Activated CD8-positive, alpha-beta T cell treated with anti-CD3 and anti-CD28 coated beads for 36 hours (primary cell): ENCODE measurements around the gene LHX8. TPM values are rescaled to one million over a fixed set of nuclear protein-coding genes. Genes with fewer than 3 reads are reported as not detected.

Experiments used
- ATAC-seq: fragments of 200-7000 bp; cut with Tn5 transposase; one replicate; pipeline ENCODE4 v1.10.0; 2021; ENCODE audit warnings: mild to moderate bottlenecking, moderate library complexity
- CTCF ChIA-PET: fragments of 350-600 bp; sonication (Branson Sonifier 250); formaldehyde crosslinking; loops from one replicate; lab custom pipeline; 2021; ENCODE audit warnings: antibody characterized with exemption; lab: Charles Lee
- POLR2A ChIA-PET: fragments of 350-600 bp; sonication (Branson Sonifier 250); formaldehyde crosslinking; loops from one replicate; lab custom pipeline; 2021; ENCODE audit warnings: antibody characterized with exemption; lab: Charles Lee
- DNase-seq: peaks from one replicate; pipeline ENCODE4 v3.0.0-alpha.2; 2020
- H3K27ac Mint-ChIP-seq: one replicate; pipeline ENCODE4 v1.8.0; 2021; ENCODE audit warnings: mild to moderate bottlenecking, mixed read lengths
- H3K27me3 Mint-ChIP-seq: one replicate; pipeline ENCODE4 v1.8.0; 2021; ENCODE audit warnings: mixed read lengths
- H3K36me3 Mint-ChIP-seq: one replicate; pipeline ENCODE4 v1.8.0; 2021; ENCODE audit warnings: low read depth, mixed read lengths
- H3K4me1 Mint-ChIP-seq: one replicate; pipeline ENCODE4 v1.8.0; 2021; ENCODE audit warnings: low read depth, mixed read lengths
- H3K4me3 Mint-ChIP-seq: one replicate; pipeline ENCODE4 v1.8.0; 2021; ENCODE audit warnings: mild to moderate bottlenecking, moderate library complexity, mixed read lengths
- H3K9me3 Mint-ChIP-seq: one replicate; pipeline ENCODE4 v1.8.0; 2021; ENCODE audit warnings: mixed read lengths
- intact Hi-C: fragments of 100-400 bp; cut with micrococcal nuclease; formaldehyde crosslinking; loops from one replicate; pipeline ENCODE4 v1.10.0; 2022
- total RNA-seq, 2 experiments: library from RNA; stranded (reverse); gene quantifications; one replicate each; pipeline ENCODE4 v1.2.3, GENCODE V29; 2021
- TF ChIP-seq, protein P1 (sequence below): fragments of 200-600 bp; IDR thresholded peaks from one replicate; pipeline ENCODE4 v1.8.0; 2022; ENCODE audit warnings: antibody characterized with exemption, mild to moderate bottlenecking

Gene LHX8
- total RNA-seq, 2 experiments from 2014 or later: not detected

DNA sequence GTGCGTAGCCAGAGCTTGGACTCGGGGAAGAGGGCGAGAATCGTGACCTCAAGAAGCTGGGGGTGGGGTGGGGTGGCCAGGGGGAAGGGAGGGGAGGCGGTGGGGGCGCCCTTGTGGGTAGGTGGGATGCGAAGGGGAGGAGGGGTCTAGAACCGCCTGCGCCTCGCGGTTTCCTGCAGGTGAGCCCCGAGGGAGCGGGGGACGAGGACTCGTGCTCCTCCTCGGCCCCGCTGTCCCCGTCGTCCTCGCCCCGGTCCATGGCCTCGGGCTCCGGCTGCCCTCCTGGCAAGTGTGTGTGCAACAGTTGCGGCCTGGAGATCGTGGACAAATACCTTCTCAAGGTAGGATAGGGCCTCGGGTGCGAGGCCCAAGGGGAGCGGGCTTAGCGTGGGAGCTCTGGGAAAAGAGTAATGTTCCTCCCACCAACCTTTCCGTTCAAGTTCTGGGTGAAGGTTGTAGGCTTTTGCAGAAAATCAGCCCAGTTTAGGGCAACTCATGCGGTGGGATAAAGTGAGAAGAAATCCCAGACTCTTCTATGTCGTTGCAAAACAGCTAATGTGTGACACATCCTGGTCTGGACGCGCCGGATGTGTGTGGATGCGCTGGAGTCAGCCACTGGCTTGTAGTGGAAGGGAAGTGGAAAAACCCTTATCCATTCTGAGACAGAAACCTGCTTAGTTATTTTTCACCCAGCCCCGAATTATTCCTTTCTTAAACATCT lies 2.9 kb downstream of the LHX8 start:
- H3K4me1 Mint-ChIP-seq: peaks cover 11% of the 10 kb centered on the region
- no peak for DNase-seq
- no peak overlapping the region for H3K4me3 Mint-ChIP-seq
- H3K27ac Mint-ChIP-seq: no peak overlapping the region
- H3K36me3 Mint-ChIP-seq: no peaks in the 10 kb centered on the region
- POLR2A ChIA-PET: no interaction called here
- CTCF ChIA-PET: no interaction called here
- H3K9me3 Mint-ChIP-seq: peaks cover 2% of the 10 kb centered on the region
- TF ChIP-seq, protein P1, sequence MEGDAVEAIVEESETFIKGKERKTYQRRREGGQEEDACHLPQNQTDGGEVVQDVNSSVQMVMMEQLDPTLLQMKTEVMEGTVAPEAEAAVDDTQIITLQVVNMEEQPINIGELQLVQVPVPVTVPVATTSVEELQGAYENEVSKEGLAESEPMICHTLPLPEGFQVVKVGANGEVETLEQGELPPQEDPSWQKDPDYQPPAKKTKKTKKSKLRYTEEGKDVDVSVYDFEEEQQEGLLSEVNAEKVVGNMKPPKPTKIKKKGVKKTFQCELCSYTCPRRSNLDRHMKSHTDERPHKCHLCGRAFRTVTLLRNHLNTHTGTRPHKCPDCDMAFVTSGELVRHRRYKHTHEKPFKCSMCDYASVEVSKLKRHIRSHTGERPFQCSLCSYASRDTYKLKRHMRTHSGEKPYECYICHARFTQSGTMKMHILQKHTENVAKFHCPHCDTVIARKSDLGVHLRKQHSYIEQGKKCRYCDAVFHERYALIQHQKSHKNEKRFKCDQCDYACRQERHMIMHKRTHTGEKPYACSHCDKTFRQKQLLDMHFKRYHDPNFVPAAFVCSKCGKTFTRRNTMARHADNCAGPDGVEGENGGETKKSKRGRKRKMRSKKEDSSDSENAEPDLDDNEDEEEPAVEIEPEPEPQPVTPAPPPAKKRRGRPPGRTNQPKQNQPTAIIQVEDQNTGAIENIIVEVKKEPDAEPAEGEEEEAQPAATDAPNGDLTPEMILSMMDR: no peak
- peaks cover 59% of the 10 kb centered on the region for H3K27me3 Mint-ChIP-seq
- ATAC-seq: no peak
- intact Hi-C loops: no loop called here

DNA sequence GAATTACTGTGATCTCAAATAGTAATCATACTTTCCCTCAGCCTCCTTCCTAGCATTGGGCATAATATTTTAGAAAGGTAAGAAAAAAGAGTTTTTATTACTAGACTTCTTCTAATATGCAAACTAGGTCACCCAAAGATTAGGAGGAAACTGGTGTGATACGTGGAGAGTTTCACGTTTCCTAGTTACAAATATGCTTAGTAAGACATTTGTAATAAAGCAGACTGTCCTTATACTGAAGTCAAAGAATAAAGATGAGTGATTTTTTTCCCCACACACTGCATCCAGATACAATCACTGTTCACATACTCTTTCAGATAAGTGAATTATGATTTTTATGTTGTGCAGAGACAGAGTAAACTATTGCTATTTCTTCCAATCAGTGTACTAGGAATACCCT lies 17.9 kb downstream of the LHX8 start:
- CTCF ChIA-PET: no interaction called here
- Mint-ChIP-seq H3K27ac (no peak overlapping the region), H3K36me3 (no peaks in the 10 kb centered on the region), H3K9me3 (peaks cover 3% of the 10 kb centered on the region), H3K27me3 (peaks cover 2% of the 10 kb centered on the region), H3K4me1 (no peaks in the 10 kb centered on the region), H3K4me3 (no peak overlapping the region)
- TF ChIP-seq, protein P1: no peak
- DNase-seq (no peak), ATAC-seq (no peak)
- intact Hi-C loops: no loop called here
- POLR2A ChIA-PET: no interaction called here

DNA sequence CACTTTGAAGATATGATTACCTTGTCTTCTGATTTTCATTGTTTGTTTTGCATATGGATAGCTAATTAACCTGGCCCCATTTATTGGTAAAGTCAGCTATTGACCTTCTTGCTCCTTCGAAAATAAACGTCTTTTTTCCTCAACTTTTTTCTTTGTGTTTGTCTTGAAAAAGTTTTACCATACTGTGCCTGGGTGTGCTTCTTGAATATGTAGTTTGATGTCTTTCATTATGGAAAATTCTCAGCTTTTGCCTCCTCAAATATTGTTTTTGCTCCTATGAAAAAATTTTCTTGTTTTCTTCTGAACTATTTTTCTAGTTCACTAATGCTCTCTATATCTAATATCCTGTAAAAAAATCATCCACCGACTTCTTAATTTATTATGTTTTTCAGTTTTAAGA lies 25.0 kb downstream of the LHX8 start:
- intact Hi-C loops: no loop called here

DNA sequence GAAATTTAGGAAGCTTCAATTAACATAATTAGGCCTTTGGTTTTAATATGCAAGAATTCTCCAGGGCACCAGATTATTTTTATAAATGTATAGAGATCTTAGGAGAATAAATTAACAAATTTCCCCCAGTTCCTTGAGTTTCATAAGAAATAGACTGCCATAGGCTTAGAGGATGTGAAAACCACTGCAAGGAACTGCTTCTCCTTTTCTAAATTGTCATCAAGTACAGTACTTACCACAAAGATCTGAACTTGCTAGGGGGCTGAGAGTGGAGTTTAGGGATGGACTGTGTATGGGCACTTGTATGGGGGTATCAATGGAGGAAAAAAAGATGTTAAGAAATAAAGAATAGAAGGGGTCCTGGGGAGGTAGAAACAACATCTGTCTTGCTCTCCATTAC lies 31.1 kb downstream of the LHX8 start:
- Mint-ChIP-seq H3K4me3 (no peak overlapping the region), H3K9me3 (no peaks in the 10 kb centered on the region), H3K4me1 (no peaks in the 10 kb centered on the region), H3K27me3 (no peaks in the 10 kb centered on the region), H3K27ac (no peak overlapping the region), H3K36me3 (no peaks in the 10 kb centered on the region)
- intact Hi-C loops: no loop called here
- DNase-seq: no peak
- CTCF ChIA-PET: no interaction called here
- TF ChIP-seq, protein P1: no peak
- ATAC-seq: no peak
- POLR2A ChIA-PET: no interaction called here

More for the DNA sequence above, 25.0 kb downstream of the LHX8 start:
- Mint-ChIP-seq H3K27ac (no peak overlapping the region), H3K4me1 (no peaks in the 10 kb centered on the region), H3K4me3 (no peak overlapping the region), H3K27me3 (no peaks in the 10 kb centered on the region), H3K9me3 (no peaks in the 10 kb centered on the region), H3K36me3 (no peaks in the 10 kb centered on the region)
- TF ChIP-seq, protein P1: no peak
- no peak for DNase-seq
- no peak for ATAC-seq
- ChIA-PET CTCF (no interaction called here), POLR2A (no interaction called here)

DNA sequence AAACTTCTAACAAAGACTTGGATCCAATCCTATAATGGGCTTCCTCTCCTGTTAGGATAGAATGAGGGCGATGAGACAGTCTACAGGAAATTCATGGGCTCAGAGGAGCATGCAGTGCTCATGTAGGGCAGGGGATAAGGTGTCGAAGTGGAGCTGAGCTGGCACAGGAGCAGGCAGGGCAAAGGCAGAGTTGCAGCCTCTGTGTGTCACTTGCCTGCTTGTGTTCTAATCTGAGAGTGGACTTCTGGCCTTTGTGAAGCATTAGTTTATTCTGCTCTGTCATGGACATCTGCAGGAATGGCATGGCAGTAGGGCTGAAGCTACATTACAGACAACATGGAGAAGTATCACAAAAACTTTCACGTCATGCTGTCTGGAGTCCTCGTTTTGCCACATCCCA lies 32.6 kb downstream of the LHX8 start:
- Mint-ChIP-seq H3K27ac (no peak overlapping the region), H3K4me1 (no peaks in the 10 kb centered on the region), H3K36me3 (no peaks in the 10 kb centered on the region), H3K4me3 (no peak overlapping the region), H3K27me3 (no peaks in the 10 kb centered on the region), H3K9me3 (no peaks in the 10 kb centered on the region)
- CTCF ChIA-PET: no interaction called here
- DNase-seq (no peak), ATAC-seq (no peak)
- TF ChIP-seq, protein P1: no peak
- POLR2A ChIA-PET: no interaction called here
- intact Hi-C loops: no loop called here
